Glomerular endothelial cell (primary cell): ENCODE data around the gene GLIS1. TPM values are rescaled to one million over a fixed set of nuclear protein-coding genes. Genes with fewer than 3 reads are reported as not detected.

Source experiments
- DNase-seq: peaks from one replicate; pipeline ENCODE4 v3.0.0-alpha.2; 2011; ENCODE audit warnings: low read depth, low spot score; ENCODE audit errors: extremely low read depth
- total RNA-seq: library from RNA; depleted of rRNA; stranded (reverse); fragments of >200 nt; gene quantifications from 2 replicates; pipeline ENCODE4 v1.2.3, GENCODE V29; 2015

Gene GLIS1
- total RNA-seq, 1 donor from 2014 or later: 1.6 TPM

DNA sequence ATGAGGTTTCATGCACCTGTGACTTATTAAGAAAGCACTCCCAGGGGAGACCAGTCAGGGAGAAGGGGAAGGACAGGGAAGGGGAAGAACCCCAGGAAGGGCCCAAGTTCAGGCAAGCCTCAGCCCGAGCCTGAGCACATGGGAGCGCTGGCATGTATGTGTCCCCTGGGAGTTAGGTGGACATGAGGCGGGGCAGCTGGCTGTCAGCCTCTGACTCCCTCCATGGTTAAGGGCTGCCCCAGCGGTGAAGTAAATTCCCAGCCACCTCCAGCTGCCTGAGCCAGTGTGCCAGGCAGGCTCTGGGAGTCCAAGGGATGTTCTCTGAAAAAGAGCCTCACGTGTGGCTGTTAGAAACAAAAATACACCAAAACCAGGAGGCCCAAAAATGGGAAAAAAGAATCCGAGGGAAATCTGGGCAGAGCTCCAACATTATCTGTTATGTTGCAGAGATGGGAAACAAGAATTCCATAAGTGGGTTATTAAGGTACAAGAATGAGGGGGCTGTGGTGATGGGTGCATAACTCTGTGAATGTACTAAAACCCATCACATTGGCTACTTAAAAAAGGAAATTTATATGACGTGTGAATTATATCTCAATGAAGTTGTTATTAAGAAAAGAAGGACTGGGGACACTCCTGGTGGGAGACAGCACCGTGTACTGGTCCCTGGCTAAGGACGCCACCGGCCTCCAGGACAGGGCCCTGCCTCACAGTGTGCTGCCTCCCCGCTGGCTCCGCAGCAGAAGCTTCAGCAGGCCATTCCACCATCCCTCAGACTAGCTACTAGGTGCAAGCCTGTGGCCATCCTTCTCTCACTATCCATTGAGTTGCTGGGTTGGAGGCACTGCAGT, 261.1 kb downstream of the GLIS1 start:
- no peak for DNase-seq

DNA sequence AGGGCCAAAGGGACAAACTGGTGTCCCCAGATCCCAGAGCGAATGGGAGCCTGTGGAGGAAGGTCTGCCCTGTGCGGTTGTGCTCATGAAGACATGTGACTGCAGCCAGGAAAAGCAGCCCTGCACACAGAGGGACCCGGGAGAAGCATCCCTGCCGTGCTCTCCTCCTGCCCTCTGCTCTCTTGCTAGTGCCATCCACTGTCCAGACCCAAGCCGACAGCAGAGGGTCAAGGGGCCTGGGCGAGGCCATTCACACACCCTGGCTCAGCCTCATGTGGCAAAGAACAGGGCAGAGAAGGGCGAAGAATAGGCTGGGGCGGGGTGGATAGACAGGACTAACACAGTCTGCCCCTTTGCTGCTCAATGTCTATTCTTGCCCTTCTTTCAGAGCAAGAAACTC, 262.4 kb downstream of the GLIS1 start:
- DNase-seq: no peak

DNA sequence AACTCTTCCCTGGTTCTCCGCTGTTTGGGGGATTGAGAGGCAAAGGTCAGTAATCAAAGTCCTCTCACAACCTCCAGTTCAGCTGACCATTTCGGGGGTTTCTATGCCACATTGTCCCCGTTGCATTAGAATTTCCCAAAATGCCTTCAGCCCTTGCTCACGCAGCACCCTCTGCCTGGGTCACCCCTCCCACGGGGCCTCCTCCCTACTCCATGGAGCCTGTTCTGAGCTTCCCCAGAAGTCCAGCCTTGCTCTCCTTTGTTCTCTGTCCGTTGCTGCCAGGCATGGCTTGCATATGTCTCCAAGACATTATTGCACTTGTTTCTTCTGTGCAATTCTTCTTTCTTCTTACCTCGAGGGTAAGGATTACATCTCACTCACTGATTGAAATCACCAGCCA, 263.3 kb downstream of the GLIS1 start:
- DNase-seq: no peak

DNA sequence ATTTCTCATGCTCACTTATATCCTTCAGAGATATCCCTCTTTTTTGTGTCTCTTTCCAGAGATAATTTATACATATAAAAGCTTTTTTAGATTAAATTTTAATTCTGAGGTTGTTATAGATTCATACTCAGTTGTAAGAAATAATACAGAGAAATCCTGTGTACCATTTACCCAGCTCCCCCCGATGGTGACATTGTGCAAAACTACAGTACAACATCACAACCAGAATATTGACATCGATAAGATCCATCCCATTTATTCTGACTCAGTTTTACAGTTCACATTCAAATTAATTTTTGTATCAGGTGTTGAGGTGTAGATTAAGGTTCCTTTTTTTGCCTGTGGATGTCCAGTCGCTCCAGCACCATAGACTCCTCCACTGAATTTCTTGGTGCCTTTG, 265.5 kb downstream of the GLIS1 start:
- DNase-seq: no peak

DNA sequence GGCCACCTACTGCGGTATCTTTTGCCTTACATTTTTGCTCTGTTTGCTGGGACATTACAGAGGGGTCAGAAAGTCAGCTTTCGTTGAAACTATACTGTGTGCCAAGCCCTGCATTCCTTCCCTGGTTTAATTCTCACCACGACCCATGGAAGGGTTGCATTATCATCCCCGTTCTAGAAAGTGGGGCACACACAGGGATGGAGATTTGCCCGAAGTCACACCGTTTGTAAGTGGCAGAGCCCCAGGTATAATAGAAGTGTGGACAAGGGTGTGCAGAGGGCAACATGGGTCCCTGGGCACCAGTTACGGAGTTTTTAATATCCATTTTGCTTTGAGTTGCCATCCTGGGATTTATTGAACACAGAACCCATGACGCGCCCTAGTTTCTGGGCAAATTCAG, 268.0 kb downstream of the GLIS1 start:
- DNase-seq: no peak

DNA sequence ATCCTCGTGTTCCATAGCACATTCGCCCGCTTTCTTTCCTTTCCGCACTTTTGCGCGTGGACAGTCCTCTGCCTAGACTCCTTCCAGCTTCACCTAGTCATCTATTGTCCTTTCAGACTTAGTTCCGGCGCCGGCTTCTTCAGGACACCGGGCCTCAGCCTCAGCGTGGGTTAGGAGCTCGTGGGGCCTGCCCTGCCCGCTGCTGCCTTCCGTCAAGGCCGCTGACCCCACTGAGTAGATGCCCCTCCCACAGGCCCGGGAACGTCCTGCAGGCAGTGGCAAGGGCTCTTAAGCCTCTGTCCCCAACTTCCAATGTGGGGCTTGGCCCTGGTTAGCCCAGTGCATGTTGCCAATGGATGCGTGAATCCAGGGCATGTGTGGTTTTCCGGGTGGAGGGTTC, 268.4 kb downstream of the GLIS1 start:
- DNase-seq: no peak

DNA sequence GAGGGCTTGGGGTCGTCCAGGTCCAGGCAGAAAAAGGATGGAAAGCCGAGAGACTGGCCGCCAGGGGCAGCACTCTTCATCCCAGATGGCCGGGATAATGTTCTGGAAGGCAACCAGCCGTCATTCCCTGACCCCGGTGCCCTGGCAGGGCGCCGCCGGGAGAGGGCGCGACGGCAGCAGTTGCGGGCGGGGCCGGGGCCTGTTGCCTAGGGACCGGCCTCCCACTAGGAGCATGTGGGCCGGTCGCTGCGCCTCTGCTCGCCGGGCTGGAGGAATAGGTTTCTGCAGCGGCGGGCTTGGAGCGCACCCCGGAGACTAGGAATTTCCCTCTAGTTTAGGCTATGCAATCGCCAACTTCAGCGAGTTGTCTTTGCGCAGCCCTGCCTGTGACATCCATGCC, 268.8 kb downstream of the GLIS1 start:
- DNase-seq: no peak

DNA sequence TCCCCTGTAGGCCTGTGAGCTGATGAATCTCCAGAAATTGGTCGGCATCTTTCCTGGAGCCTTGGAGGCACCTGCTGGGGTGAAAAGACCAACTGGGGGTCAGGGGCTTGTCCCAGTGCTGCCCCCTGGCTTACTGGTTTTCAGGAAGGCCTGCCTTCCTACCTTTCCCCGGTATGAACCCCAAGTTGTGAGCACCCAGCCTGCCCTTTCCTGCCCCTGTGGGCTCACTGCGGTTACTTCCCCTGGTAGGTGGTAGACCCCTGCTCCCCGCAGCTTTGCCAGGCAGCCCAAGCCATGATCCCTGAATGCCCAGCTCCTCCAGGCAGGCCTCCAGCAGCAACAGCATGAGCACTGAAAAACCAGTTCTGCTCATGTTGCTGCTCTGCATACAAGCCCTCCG, 269.6 kb downstream of the GLIS1 start:
- DNase-seq: no peak

DNA sequence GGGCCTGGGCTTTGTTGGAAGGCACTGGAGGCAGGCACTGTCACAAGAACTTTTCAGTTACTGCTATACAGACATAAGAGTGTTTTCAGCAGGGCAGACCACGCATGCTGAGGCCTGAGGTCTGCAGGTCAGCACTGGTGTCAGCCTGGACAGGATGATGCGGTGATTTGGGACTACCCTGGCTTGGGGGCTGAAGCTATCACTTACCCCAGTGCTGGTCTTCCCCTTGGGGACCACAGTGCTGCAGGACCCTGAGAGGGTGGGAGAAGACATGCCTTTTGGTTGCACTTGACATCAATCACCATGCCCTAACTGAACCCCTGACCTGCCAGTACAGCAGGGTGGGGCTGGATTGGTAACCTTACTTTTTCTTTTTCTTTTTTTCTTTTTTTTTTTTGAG, 270.6 kb downstream of the GLIS1 start:
- no peak for DNase-seq

DNA sequence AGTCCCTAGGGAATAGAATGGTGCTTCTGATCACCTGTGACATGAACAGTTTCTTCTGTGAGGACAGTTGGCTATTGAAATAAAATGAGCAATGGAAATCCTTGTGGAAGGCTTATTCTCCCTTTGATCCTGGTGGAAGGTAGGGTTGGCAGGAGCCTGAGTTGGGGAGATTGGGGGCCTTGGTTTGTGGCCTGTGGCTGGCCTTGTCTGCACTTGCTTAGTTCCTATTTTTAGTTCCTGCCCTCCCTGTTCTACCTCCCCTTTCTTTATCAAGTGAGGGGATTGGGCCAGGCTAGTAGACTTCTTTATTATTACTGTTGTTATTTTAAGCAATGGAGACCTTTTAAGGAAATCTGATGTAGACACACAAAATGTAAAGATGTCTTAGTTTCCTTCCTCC, 271.6 kb downstream of the GLIS1 start:
- no peak for DNase-seq

DNA sequence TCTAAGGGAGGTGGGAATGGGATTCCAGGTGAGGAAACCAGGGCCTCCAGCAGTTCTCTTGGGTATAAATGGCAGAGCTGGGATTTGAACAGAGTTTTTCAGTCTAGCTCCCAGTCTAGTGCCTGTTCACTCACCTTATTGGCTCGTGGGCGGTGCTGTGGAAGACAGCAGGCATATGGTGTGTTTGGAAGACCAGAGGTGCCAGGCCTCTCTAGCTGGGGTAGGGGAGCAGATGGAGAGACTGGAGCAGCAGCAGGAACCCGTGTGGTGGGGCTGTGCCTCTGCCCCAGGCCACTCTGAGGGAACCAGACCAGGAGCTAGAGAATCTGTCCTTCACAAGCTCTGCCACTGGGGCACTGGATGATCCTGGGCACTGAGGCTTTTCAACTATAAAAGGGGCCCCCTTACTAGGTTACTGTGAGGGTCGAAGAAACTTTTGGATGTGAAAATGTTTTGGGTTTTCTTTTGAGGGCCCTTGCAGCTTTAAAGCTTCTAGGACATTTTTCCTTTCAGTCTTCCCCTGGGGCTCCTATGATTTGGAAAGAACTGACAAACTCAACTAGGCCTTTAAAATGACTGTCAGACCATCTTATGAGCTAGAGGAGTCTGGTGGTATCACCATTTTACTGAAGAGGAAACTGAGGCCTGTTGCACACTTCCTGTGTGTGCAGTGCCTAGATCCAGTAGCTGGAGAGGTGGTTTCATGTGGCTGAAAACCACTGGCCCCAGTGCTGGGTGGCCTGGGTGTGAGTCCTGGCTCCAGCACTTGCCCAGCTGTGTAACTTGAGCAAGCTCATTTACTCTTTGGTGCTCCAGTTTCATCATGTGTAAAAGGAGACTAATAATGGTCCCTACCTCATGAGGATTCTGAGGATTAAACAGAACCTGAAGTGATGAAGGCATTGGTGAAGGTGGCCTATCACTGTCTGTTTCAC, 273.7 kb downstream of the GLIS1 start:
- DNase-seq: no peak

DNA sequence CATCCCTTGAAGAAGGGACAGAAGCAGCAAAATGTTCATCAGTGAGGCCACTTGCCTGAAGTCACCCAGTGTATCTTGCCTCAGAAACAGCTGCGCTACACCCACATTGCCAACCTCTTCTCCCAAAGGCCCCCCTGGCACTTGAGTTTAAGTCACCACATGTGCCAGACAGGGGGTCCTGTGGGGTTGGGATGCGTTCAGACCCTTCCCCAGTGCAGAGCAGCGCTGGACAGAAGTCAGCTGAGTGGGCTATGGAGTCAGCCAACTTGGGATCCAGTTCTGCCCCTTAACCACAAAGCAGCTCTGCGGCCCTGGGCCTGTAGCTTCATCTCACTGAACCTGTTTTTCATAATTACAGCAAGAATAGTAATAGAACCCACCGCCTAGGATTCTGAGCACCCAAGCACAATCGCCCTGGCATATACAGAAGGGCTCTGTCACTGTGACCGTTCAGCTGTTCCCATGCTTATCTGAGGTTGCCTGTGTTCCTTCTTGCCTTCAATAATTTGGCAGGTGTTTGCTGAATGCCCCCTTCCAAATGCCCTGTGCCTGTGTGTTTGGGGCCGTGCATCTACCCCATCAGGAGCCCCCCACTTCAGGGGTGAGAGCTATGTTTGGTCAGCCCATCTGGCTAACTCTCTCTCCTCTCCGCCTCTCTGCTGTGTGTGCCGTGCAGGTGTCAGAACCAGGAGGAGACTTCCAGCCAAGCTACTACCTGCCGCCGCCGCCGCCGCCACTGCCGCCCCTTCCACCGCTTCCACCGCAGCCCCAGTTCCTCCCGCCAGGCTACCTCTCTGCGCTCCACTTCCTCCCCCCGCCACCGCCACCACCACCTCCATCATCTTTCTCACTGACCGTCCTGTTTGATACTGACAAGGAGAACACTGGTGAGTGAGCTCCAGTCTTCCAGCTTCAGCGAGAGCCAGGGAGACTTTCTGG, 274.7 kb downstream of the GLIS1 start:
- DNase-seq: no peak

DNA sequence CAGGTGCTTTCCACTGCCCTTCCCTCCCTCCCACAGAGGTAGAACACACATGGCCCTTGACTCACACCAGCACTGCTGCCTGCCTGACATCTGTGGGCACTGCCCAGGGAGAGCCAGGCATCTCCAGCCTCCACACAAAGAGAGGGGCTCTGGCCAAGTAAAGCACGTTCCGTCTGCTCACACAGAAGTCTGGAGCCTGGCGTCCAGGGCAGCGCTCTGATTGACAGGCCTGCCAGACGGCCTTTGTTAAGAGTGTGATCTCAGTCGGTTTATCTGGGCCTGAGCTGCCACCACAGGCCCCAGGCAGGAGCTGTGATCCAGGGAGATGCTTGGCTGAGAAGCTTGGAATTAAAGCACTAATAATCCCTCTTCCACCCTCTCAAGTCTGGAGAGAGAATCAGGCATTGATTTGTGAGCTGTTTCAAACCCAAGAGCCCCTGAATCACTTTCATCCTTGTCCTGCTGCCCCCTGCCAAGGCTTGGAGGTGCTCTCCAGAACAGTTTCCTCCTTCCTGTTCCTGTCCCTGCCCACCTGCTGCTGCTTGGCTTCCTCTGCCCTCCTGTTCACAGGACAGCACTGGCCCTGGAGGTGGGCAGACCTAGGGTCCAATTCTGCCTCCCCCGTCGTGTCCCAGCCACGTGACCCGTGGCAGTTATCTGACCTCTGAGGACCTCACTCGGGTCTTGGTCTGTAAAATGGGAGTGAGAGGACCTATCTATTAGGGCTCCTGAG, 276.0 kb downstream of the GLIS1 start:
- no peak for DNase-seq

DNA sequence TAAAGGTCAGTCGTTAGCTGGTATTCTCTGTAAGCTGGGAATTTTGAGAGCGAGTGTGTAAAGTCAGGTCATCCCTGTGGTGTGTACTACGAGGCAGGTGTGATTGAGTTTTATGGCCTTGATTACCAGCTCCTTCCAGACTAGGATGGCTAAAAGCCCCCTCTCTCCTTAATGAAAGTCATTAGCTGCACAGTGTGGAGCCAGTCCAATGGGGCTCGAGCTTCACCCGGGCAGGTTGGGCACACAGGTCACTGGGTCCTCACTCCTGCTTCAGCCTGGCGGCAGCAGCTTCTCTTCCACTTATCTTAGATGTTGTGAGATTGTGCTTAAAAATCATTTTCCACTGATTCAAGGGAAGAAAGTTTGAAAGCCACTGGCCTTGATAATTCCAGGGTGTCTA, 276.8 kb downstream of the GLIS1 start:
- DNase-seq: no peak

DNA sequence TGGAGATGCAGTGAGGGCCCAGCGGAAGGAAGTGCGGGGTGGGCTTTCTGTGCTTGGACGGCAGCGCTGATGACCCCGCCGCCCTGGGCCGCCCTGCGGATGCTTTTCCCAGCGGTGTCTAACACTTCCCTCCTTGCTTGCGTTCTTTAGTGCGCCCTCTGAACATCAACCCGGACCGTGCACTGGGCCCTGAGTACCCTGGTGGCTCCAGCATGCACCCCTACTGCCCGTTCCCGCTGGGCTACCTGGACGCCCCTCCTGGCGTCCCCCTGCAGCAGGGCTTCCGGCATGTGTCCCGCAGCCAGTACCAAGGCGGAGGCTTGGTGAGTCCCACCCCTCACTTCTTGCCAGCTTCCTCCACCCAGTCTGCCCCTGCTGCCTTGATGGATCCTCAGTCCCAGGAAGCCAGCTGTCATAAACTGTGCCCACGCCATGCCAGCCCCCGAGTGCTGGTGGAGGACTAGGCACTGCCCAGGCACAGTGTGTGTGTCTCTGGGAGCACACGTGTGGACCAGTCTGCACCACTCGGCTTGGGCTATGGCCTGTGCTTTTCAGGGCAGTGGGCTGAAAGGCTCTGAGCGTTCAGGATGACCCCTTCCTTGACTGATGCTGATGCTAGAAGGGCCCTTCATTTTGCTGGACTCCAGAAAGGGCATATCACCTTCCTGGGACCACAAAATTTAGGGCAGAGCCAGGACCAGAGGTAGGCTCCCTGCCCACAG, 277.5 kb downstream of the GLIS1 start:
- DNase-seq: no peak

DNA sequence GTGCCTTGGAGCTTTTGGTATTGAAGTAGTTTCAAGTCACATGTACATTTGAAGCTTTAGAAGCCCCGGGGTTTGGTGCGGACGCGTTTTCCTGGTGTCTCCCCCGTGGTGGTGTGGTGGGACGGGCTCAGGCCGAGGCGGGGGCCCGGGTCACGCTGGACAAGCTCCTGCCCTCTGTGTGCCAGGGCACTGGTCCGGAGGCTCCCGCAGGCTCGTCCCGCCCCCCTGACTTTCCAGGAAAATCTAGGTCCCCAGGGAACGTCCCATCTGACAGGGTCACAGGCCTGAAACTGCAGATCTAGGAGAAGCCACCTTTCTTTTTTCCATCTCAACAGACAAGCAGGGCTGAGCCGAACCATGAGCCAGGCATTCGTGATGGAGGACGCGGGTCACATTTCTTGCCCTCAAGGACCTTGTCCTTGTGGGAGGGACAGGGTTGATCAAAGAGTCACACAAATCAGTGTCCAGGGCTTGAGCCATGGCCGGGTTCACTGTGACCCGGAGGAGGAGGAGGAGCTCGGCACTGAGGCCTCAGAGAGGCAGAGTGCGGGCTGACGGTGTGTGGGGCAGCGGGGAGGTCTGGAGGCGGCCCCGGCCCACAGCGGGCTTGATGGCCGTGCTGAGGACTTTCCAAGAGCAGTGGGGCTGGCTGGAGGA, 278.2 kb downstream of the GLIS1 start:
- DNase-seq: no peak

DNA sequence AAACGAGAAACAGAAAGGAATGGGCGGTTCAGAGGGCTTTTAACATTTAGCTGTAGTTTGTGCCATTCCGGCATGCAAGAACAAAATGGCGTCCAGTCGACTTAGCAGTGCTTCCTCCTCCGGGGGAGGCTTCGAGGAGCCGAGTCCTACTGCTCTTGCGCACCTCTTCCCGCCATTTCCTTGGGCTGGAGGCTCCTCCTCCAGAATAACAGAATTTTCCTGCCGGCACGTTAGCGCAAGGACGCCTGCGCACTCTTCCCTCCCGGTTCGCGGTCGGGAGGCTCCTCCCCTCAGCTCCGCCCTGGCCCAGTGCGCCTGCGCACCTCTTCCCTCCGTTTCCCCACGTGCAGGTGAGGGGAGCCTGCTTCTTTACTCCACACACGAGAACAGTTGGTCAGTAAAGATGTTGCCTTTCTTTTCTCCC, 278.7 kb downstream of the GLIS1 start:
- DNase-seq: no peak

DNA sequence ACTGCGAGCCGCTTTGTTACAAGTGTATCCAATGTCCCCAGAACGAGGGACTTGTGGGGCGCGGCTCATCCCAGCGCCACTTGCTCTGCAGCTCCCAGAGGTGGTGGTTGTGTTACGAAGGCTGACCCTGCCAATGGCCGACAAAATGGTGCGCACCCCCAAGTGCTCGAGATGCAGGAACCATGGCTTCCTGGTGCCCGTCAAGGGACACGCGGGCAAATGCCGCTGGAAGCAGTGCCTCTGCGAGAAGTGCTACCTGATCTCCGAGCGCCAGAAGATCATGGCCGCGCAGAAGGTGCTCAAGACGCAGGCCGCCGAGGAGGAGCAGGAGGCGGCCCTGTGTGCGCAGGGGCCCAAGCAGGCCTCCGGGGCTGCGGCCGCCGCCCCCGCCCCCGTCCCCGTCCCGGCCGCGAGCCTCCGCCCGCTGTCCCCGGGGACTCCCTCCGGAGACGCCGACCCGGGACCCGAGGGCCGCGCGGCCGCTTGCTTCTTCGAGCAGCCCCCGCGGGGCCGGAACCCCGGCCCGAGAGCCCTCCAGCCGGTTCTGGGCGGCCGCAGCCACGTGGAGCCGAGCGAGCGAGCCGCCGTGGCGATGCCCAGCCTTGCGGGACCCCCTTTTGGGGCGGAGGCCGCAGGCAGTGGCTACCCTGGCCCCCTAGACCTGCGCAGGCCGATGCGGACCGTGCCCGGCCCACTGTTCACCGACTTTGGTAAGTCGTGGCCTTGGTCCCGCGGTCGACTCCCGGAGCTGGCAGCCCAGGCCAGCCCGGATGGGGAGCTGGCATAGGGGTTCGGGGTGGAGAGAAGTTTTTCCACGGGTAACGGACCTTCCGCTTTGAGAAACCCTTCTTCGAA, 279.4 kb downstream of the GLIS1 start, which contains the start of gene DMRTB1:
DMRTB1 (plus strand) TSS at position 79 of the 855 bp plus-strand sequence; CDS start at position 134, 55 bp downstream.
- DNase-seq: no peak
